Dermis blood vessel endothelial cell (primary cell): ENCODE results near the gene SLC43A1. TPM values are rescaled to one million over a fixed set of nuclear protein-coding genes. Genes with fewer than 3 reads are reported as not detected.
A peak's percentile ranks its signal among the peaks of the same experiment; 100 is the strongest.
"Not testable (repeated sequence)": the region's sequence is repeated elsewhere in the genome, so short reads cannot be mapped to it uniquely, and the experiment has no call there.

Experiments
- DNase-seq: peaks from one replicate; pipeline ENCODE4 v3.0.0; 2010
- total RNA-seq: library from RNA; depleted of rRNA; stranded (reverse); fragments of >200 nt; gene quantifications from 2 replicates; pipeline ENCODE4 v1.2.3, GENCODE V29; 2014

The SLC43A1 gene
- total RNA-seq, 1 donor from 2014 or later, result 16.7 TPM

- no peak for DNase-seq
Observed at GRCh38 chr11:57460758-57461749, 54.4 kb downstream of the SLC43A1 start.

GRCh38 chr11:57460022-57460757 lies 55.3 kb downstream of the SLC43A1 start, which contains the start of gene RTN4RL2:
RTN4RL2 (plus strand) TSS chr11:57460528; CDS start chr11:57460866, 338 bp downstream.
- peak; percentile 55 for DNase-seq

GRCh38 chr11:57459164-57460021 lies 56.1 kb downstream of the SLC43A1 start:
- no peak for DNase-seq

- peak; percentile 56 for DNase-seq
Observed at GRCh38 chr11:57458410-57459163, 56.9 kb downstream of the SLC43A1 start.

GRCh38 chr11:57458060-57458409 lies 57.5 kb downstream of the SLC43A1 start:
- no peak for DNase-seq

GRCh38 chr11:57457643-57458023 lies 57.9 kb downstream of the SLC43A1 start:
- DNase-seq, result no peak

GRCh38 chr11:57456960-57457642 lies 58.4 kb downstream of the SLC43A1 start:
- peak; percentile 93 for DNase-seq

- DNase-seq, result no peak
Observed at GRCh38 chr11:57453543-57454177, 61.8 kb downstream of the SLC43A1 start.

GRCh38 chr11:57446055-57446454 lies 69.4 kb downstream of the SLC43A1 start:
- no peak for DNase-seq

- not testable (repeated sequence) for DNase-seq
Observed at GRCh38 chr11:57445122-57445394, 70.4 kb downstream of the SLC43A1 start.

GRCh38 chr11:57444362-57445121 lies 71.0 kb downstream of the SLC43A1 start:
- DNase-seq, result no peak

- DNase-seq, result no peak
Observed at GRCh38 chr11:57440744-57441414, 74.6 kb downstream of the SLC43A1 start.

GRCh38 chr11:57439786-57440185 lies 75.7 kb downstream of the SLC43A1 start:
- no peak for DNase-seq

GRCh38 chr11:57438345-57439285 lies 76.9 kb downstream of the SLC43A1 start:
- DNase-seq, result no peak

- DNase-seq, result no peak
Observed at GRCh38 chr11:57436031-57436430, 79.5 kb downstream of the SLC43A1 start.

- DNase-seq, result no peak
Observed at GRCh38 chr11:57434640-57435546, 80.6 kb downstream of the SLC43A1 start.
